C4-2B (cell line): ENCODE measurements around the gene GABRA1.

Experiments used
- CTCF ChIP-seq: fragments of 450-650 bp; conservative IDR thresholded peaks from 2 replicates; pipeline ENCODE4 v1.5.1; 2017; ENCODE audit warnings: mild to moderate bottlenecking
- ZFX ChIP-seq: fragments of 450-650 bp; IDR thresholded peaks from 2 replicates; pipeline ENCODE4 v1.6.1; 2017

- TF ChIP-seq CTCF, result no peak
- TF ChIP-seq ZFX, result no peak
Observed at GRCh38 chr5:161946911-161947310, 99.0 kb downstream of the GABRA1 start.
